WTC11 (cell line): ENCODE data around the gene ANK2.

Experiments
- ELF4 ChIP-seq: sonication (generic); formaldehyde crosslinking; IDR thresholded peaks from 2 replicates; pipeline ENCODE4 v1.8.1; 2022; ENCODE audit warnings: low read depth, mild to moderate bottlenecking, moderate library complexity, missing genetic modification reagents
- ESRRA ChIP-seq: sonication (generic); formaldehyde crosslinking; IDR thresholded peaks from 2 replicates; pipeline ENCODE4 v1.8.1; 2022; ENCODE audit warnings: mild to moderate bottlenecking, missing genetic modification reagents, borderline replicate concordance
- NFE2L1 ChIP-seq: sonication (generic); formaldehyde crosslinking; IDR thresholded peaks from 2 replicates; pipeline ENCODE4 v1.8.1; 2023; ENCODE audit warnings: missing genetic modification reagents
- NR2C2 ChIP-seq: sonication (generic); formaldehyde crosslinking; IDR thresholded peaks from 2 replicates; pipeline ENCODE4 v1.8.0; 2022; ENCODE audit warnings: mild to moderate bottlenecking, missing genetic modification reagents
- TEAD4 ChIP-seq: sonication (generic); formaldehyde crosslinking; IDR thresholded peaks from 2 replicates; pipeline ENCODE4 v1.8.0; 2022; ENCODE audit warnings: mild to moderate bottlenecking, missing genetic modification reagents
- TF ChIP-seq, protein P1 (sequence below): sonication (generic); formaldehyde crosslinking; IDR thresholded peaks from 2 replicates; pipeline ENCODE4 v1.8.0; 2022; ENCODE audit warnings: mild to moderate bottlenecking, missing genetic modification reagents
- TF ChIP-seq, protein P2 (sequence below): sonication (generic); formaldehyde crosslinking; IDR thresholded peaks from 2 replicates; pipeline ENCODE4 v1.8.1; 2022; ENCODE audit warnings: missing genetic modification reagents, borderline replicate concordance
- TF ChIP-seq, protein P3 (sequence below): fragments of 200-600 bp; IDR thresholded peaks from 2 replicates; pipeline ENCODE4 v1.8.0; 2022; ENCODE audit warnings: antibody characterized with exemption
- TF ChIP-seq, protein P4 (sequence below): sonication (generic); formaldehyde crosslinking; IDR thresholded peaks from 2 replicates; pipeline ENCODE4 v1.8.1; 2023; ENCODE audit warnings: mild to moderate bottlenecking, missing genetic modification reagents, moderate library complexity
- TF ChIP-seq, protein P5 (sequence below): sonication (generic); formaldehyde crosslinking; IDR thresholded peaks from 2 replicates; pipeline ENCODE4 v1.8.1; 2023; ENCODE audit warnings: mild to moderate bottlenecking, missing genetic modification reagents, borderline replicate concordance

DNA sequence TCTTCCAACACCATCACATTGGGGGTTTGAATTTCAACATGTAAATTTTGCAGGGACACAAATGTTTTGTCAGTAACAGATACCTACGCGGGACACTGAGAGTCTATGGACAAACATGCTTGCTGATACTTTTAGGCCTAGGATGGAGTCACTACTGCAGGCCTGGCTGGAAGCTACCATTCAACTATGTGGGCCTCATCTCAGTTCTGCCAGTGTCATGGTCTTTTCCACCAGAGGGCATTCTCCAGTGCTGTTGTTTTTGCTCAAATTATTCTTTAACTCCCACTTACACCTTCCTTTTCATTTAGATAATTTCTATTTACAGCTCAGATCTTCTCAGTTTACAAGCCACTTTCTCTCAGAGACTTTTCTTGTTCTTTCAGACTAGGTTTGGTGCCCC is 7.0 kb upstream of the ANK2 start:
- TF ChIP-seq NFE2L1 (CRISPR knock-in tag): no peak
- TF ChIP-seq, protein P1, sequence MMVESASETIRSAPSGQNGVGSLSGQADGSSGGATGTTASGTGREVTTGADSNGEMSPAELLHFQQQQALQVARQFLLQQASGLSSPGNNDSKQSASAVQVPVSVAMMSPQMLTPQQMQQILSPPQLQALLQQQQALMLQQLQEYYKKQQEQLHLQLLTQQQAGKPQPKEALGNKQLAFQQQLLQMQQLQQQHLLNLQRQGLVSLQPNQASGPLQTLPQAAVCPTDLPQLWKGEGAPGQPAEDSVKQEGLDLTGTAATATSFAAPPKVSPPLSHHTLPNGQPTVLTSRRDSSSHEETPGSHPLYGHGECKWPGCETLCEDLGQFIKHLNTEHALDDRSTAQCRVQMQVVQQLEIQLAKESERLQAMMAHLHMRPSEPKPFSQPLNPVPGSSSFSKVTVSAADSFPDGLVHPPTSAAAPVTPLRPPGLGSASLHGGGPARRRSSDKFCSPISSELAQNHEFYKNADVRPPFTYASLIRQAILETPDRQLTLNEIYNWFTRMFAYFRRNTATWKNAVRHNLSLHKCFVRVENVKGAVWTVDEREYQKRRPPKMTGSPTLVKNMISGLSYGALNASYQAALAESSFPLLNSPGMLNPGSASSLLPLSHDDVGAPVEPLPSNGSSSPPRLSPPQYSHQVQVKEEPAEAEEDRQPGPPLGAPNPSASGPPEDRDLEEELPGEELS (CRISPR knock-in tag): no peak
- TF ChIP-seq, protein P2, sequence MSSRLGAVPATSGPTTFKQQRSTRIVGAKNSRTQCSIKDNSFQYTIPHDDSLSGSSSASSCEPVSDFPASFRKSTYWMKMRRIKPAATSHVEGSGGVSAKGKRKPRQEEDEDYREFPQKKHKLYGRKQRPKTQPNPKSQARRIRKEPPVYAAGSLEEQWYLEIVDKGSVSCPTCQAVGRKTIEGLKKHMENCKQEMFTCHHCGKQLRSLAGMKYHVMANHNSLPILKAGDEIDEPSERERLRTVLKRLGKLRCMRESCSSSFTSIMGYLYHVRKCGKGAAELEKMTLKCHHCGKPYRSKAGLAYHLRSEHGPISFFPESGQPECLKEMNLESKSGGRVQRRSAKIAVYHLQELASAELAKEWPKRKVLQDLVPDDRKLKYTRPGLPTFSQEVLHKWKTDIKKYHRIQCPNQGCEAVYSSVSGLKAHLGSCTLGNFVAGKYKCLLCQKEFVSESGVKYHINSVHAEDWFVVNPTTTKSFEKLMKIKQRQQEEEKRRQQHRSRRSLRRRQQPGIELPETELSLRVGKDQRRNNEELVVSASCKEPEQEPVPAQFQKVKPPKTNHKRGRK (CRISPR knock-in tag): no peak
- TF ChIP-seq ESRRA (CRISPR knock-in tag): no peak
- no peak for TF ChIP-seq NR2C2 (CRISPR knock-in tag)
- no peak for TF ChIP-seq ELF4 (CRISPR knock-in tag)
- TF ChIP-seq, protein P3, sequence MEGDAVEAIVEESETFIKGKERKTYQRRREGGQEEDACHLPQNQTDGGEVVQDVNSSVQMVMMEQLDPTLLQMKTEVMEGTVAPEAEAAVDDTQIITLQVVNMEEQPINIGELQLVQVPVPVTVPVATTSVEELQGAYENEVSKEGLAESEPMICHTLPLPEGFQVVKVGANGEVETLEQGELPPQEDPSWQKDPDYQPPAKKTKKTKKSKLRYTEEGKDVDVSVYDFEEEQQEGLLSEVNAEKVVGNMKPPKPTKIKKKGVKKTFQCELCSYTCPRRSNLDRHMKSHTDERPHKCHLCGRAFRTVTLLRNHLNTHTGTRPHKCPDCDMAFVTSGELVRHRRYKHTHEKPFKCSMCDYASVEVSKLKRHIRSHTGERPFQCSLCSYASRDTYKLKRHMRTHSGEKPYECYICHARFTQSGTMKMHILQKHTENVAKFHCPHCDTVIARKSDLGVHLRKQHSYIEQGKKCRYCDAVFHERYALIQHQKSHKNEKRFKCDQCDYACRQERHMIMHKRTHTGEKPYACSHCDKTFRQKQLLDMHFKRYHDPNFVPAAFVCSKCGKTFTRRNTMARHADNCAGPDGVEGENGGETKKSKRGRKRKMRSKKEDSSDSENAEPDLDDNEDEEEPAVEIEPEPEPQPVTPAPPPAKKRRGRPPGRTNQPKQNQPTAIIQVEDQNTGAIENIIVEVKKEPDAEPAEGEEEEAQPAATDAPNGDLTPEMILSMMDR: no peak
- no peak for TF ChIP-seq TEAD4 (CRISPR knock-in tag)
- TF ChIP-seq, protein P4, sequence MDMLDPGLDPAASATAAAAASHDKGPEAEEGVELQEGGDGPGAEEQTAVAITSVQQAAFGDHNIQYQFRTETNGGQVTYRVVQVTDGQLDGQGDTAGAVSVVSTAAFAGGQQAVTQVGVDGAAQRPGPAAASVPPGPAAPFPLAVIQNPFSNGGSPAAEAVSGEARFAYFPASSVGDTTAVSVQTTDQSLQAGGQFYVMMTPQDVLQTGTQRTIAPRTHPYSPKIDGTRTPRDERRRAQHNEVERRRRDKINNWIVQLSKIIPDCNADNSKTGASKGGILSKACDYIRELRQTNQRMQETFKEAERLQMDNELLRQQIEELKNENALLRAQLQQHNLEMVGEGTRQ (CRISPR knock-in tag): no peak
- TF ChIP-seq, protein P5, sequence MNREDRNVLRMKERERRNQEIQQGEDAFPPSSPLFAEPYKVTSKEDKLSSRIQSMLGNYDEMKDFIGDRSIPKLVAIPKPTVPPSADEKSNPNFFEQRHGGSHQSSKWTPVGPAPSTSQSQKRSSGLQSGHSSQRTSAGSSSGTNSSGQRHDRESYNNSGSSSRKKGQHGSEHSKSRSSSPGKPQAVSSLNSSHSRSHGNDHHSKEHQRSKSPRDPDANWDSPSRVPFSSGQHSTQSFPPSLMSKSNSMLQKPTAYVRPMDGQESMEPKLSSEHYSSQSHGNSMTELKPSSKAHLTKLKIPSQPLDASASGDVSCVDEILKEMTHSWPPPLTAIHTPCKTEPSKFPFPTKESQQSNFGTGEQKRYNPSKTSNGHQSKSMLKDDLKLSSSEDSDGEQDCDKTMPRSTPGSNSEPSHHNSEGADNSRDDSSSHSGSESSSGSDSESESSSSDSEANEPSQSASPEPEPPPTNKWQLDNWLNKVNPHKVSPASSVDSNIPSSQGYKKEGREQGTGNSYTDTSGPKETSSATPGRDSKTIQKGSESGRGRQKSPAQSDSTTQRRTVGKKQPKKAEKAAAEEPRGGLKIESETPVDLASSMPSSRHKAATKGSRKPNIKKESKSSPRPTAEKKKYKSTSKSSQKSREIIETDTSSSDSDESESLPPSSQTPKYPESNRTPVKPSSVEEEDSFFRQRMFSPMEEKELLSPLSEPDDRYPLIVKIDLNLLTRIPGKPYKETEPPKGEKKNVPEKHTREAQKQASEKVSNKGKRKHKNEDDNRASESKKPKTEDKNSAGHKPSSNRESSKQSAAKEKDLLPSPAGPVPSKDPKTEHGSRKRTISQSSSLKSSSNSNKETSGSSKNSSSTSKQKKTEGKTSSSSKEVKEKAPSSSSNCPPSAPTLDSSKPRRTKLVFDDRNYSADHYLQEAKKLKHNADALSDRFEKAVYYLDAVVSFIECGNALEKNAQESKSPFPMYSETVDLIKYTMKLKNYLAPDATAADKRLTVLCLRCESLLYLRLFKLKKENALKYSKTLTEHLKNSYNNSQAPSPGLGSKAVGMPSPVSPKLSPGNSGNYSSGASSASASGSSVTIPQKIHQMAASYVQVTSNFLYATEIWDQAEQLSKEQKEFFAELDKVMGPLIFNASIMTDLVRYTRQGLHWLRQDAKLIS (CRISPR knock-in tag): no peak
